Mesodermal cell (in vitro differentiated cells): Measurements from ENCODE around the gene STAM.

Experiments
- H3K27ac ChIP-seq: 2 replicates; pipeline ENCODE4 v1.7.0; 2013; ENCODE audit warnings: mild to moderate bottlenecking, low read depth, low read length, moderate library complexity; ENCODE audit not compliant: severe bottlenecking
- H3K36me3 ChIP-seq: 2 replicates; pipeline ENCODE4 v1.7.1; 2013; ENCODE audit warnings: mild to moderate bottlenecking, low read length, moderate library complexity; ENCODE audit not compliant: control insufficient read depth, insufficient read depth
- H3K4me1 ChIP-seq: one replicate; pipeline ENCODE4 v1.7.1; 2013; ENCODE audit warnings: mild to moderate bottlenecking, low read length; ENCODE audit not compliant: insufficient read depth, control insufficient read depth, poor library complexity, severe bottlenecking
- H3K4me3 ChIP-seq: 2 replicates; pipeline ENCODE4 v1.7.0; 2013; ENCODE audit warnings: low read length, control low read depth, mild to moderate bottlenecking; ENCODE audit not compliant: insufficient read depth, poor library complexity, severe bottlenecking; ENCODE audit errors: extremely low read depth
- H3K9me3 ChIP-seq: 2 replicates; pipeline ENCODE4 v1.7.1; 2013; ENCODE audit warnings: mild to moderate bottlenecking, low read length, moderate library complexity; ENCODE audit not compliant: control insufficient read depth
- WGBS, 2 experiments: methylation state at CpG; one replicate each; pipeline ENCODE4 v1.1.5; 2013; ENCODE audit warnings: missing lambda C conversion rate in 2 of 2; ENCODE audit not compliant: insufficient coverage in 2 of 2; 5-methylcytosine and 5-hydroxymethylcytosine counted together

Gene STAM

GRCh38 chr10:17765602-17766001 is 121.7 kb downstream of the STAM start:
- Histone ChIP-seq H3K9me3 (peaks cover 3% of the 10 kb centered on the region), H3K4me3 (no peak overlapping the region), H3K36me3 (no peaks in the 10 kb centered on the region), H3K27ac (no peak overlapping the region), H3K4me1 (peaks cover 2% of the 10 kb centered on the region)
- 76 to 91% methylated on average over 3 of the region's 3 CpGs for whole genome bisulfite sequencing, 2 experiments
